ENCODE measurements around the gene APOB.

DNA sequence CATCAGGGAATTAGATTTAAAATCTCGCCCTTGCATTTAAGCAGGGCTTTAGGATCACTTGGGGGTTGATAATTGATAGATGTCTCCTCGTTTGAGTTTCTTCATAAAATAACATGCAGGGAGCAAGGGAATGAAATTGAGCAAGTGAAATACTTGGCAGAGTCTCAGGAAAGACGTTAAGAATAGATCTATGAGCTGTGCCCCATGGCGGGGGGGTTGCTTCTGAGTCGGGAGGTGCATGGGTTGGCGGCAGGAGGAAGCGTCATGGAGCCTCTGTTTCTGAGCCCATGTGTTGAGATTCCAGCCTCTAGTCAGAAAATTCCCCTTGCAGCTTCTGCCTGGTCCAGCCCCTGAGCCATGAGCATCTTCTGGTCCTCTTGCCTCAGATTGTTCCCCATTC is 82.0 kb downstream of the APOB start:
- TF ChIP-seq, protein P1, sequence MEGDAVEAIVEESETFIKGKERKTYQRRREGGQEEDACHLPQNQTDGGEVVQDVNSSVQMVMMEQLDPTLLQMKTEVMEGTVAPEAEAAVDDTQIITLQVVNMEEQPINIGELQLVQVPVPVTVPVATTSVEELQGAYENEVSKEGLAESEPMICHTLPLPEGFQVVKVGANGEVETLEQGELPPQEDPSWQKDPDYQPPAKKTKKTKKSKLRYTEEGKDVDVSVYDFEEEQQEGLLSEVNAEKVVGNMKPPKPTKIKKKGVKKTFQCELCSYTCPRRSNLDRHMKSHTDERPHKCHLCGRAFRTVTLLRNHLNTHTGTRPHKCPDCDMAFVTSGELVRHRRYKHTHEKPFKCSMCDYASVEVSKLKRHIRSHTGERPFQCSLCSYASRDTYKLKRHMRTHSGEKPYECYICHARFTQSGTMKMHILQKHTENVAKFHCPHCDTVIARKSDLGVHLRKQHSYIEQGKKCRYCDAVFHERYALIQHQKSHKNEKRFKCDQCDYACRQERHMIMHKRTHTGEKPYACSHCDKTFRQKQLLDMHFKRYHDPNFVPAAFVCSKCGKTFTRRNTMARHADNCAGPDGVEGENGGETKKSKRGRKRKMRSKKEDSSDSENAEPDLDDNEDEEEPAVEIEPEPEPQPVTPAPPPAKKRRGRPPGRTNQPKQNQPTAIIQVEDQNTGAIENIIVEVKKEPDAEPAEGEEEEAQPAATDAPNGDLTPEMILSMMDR (conservative IDR thresholded peaks at IDR 0.05; ENCODE audit: low read depth, low read length): no peak
- no peak for TF ChIP-seq EZH2 (IDR thresholded peaks at IDR 0.05; ENCODE audit: low read length, unreplicated experiment)
- no peak for TF ChIP-seq EZH2phosphoT487 (IDR thresholded peaks at IDR 0.05; ENCODE audit: borderline replicate concordance, low read length)

Data from PC-3 (cell line).